CD4-positive, alpha-beta T cell treated with Interferon alpha-2 for 1 hour (primary cell): Measurements from ENCODE around the gene RAET1E.
A peak's percentile ranks its signal among the peaks of the same experiment; 100 is the strongest.
"Not testable (repeated sequence)": the region's sequence is repeated elsewhere in the genome, so short reads cannot be mapped to it uniquely, and the experiment has no call there.

ENCODE experiments used
- DNase-seq, 2 donors: peaks; one replicate each; pipeline ENCODE4 v3.0.0-alpha.2; 2020 to 2022

The RAET1E gene

GRCh38 chr6:149908480-149908879 is 10.6 kb upstream of the RAET1E start:
- DNase-seq, result not testable (repeated sequence)

GRCh38 chr6:149907317-149907716 is 9.4 kb upstream of the RAET1E start:
- DNase-seq, result no peak

GRCh38 chr6:149906405-149906804 is 8.5 kb upstream of the RAET1E start:
- no peak for DNase-seq

- DNase-seq, result no peak
These were observed 8.0 kb upstream of the RAET1E start for GRCh38 chr6:149905911-149906371.

- no peak for DNase-seq
These were observed 7.5 kb upstream of the RAET1E start for GRCh38 chr6:149905371-149905910.

- no peak for DNase-seq
These were observed 6.9 kb upstream of the RAET1E start for GRCh38 chr6:149904661-149905370.

- no peak for DNase-seq
These were observed 6.2 kb upstream of the RAET1E start for GRCh38 chr6:149903938-149904611.

- no peak for DNase-seq
These were observed 3.7 kb upstream of the RAET1E start for GRCh38 chr6:149901444-149902140.

- no peak for DNase-seq
These were observed 2.9 kb upstream of the RAET1E start for GRCh38 chr6:149900620-149901443.

- no peak for DNase-seq
These were observed 2.2 kb upstream of the RAET1E start for GRCh38 chr6:149899926-149900619.

- no peak for DNase-seq
These were observed 1.6 kb upstream of the RAET1E start for GRCh38 chr6:149899486-149899885.

GRCh38 chr6:149898966-149899365 is 1.1 kb upstream of the RAET1E start:
- DNase-seq, result no peak

GRCh38 chr6:149897015-149897697 is 757 bp downstream of the RAET1E start:
- no peak for DNase-seq

- DNase-seq, result no peak
These were observed 1.4 kb downstream of the RAET1E start for GRCh38 chr6:149896491-149896890.

GRCh38 chr6:149895833-149896271 is 2.1 kb downstream of the RAET1E start:
- DNase-seq, result peak in 1 of 2 donors; percentile 31

- no peak for DNase-seq
These were observed 2.8 kb downstream of the RAET1E start for GRCh38 chr6:149895048-149895590.

- DNase-seq, result not testable (repeated sequence)
These were observed 6.0 kb downstream of the RAET1E start for GRCh38 chr6:149891864-149892263.

- DNase-seq, result no peak
These were observed 6.7 kb downstream of the RAET1E start for GRCh38 chr6:149891259-149891658.

GRCh38 chr6:149890629-149891045 is 7.3 kb downstream of the RAET1E start:
- no peak for DNase-seq

GRCh38 chr6:149889326-149889725 is 8.6 kb downstream of the RAET1E start:
- no peak for DNase-seq

- DNase-seq, result no peak
These were observed 9.3 kb downstream of the RAET1E start for GRCh38 chr6:149888659-149889058.
